OCI-LY1 (cell line): ENCODE results near the gene NELFE.

Experiments
- H2AFZ ChIP-seq: fragments of 200-600 bp; sonication (generic), shearing (Covaris generic); 2 replicates; pipeline ENCODE4 v1.6.0; 2014; ENCODE audit warnings: antibody characterized with exemption, mild to moderate bottlenecking, low read length
- H3F3A ChIP-seq: fragments of 200-600 bp; sonication (generic), shearing (Covaris generic); 2 replicates; pipeline ENCODE4 v1.6.0; 2014; ENCODE audit warnings: mild to moderate bottlenecking, antibody characterized with exemption, low read length, moderate library complexity; ENCODE audit not compliant: insufficient read depth
- H3K27ac ChIP-seq: fragments of 200-600 bp; sonication (generic); 2 replicates; pipeline ENCODE4 v1.5.1; 2014; ENCODE audit warnings: low read length, mixed run types, mild to moderate bottlenecking, low read depth; ENCODE audit not compliant: poor library complexity, severe bottlenecking
- H3K27me3 ChIP-seq: fragments of 200-600 bp; sonication (generic); 2 replicates; pipeline ENCODE4 v1.6.0; 2014; ENCODE audit warnings: antibody characterized with exemption, mild to moderate bottlenecking, low read length, moderate library complexity; ENCODE audit not compliant: insufficient read depth
- H3K36me3 ChIP-seq: fragments of 200-600 bp; sonication (generic); 2 replicates; pipeline ENCODE4 v1.6.1; 2014; ENCODE audit warnings: mild to moderate bottlenecking, antibody characterized with exemption, low read length, moderate library complexity, mixed read lengths; ENCODE audit not compliant: insufficient read depth
- H3K4me1 ChIP-seq: fragments of 200-600 bp; sonication (generic); 2 replicates; pipeline ENCODE4 v1.5.1; 2014; ENCODE audit warnings: mild to moderate bottlenecking, low read length, moderate library complexity; ENCODE audit not compliant: insufficient read depth, severe bottlenecking
- H3K4me2 ChIP-seq: fragments of 200-600 bp; sonication (generic), shearing (Covaris generic); 2 replicates; pipeline ENCODE4 v1.6.1; 2014; ENCODE audit warnings: low read length
- H3K4me3 ChIP-seq: fragments of 200-600 bp; sonication (generic); 2 replicates; pipeline ENCODE4 v1.5.1; 2014; ENCODE audit warnings: low read length, low read depth, mild to moderate bottlenecking, mixed read lengths; ENCODE audit not compliant: poor library complexity, severe bottlenecking
- H3K79me2 ChIP-seq: fragments of 200-600 bp; shearing (Covaris generic); 2 replicates; pipeline ENCODE4 v1.6.1; 2016; ENCODE audit warnings: mixed run types, low read length, mixed read lengths; ENCODE audit not compliant: insufficient read depth
- H3K9ac ChIP-seq: fragments of 200-600 bp; sonication (generic), shearing (Covaris generic); 2 replicates; pipeline ENCODE4 v1.6.1; 2014; ENCODE audit warnings: mild to moderate bottlenecking, low read length, mixed read lengths
- H3K9me2 ChIP-seq: fragments of 200-600 bp; sonication (generic), shearing (Covaris generic); 2 replicates; pipeline ENCODE4 v1.6.1; 2014; ENCODE audit warnings: low read depth, mild to moderate bottlenecking, low read length, mixed read lengths
- H3K9me3 ChIP-seq: fragments of 200-600 bp; shearing (Covaris generic); 2 replicates; pipeline ENCODE4 v1.6.1; 2014; ENCODE audit warnings: low read length, mixed read lengths
- H4K20me1 ChIP-seq: fragments of 200-600 bp; sonication (generic), shearing (Covaris generic); 2 replicates; pipeline ENCODE4 v1.6.0; 2016; ENCODE audit warnings: mild to moderate bottlenecking, low read length; ENCODE audit not compliant: insufficient read depth
- CTCF ChIP-seq: fragments of 200-600 bp; sonication (generic), shearing (Covaris generic); IDR thresholded peaks from 2 replicates; pipeline ENCODE4 v1.5.1; 2017; ENCODE audit warnings: mild to moderate bottlenecking, antibody characterized with exemption, low read length, moderate library complexity, mixed read lengths
- EZH2 ChIP-seq: fragments of 200-600 bp; sonication (generic), shearing (Covaris generic); IDR thresholded peaks from 2 replicates; pipeline ENCODE4 v1.8.0; 2017; ENCODE audit warnings: borderline replicate concordance, mixed run types, mild to moderate bottlenecking, antibody characterized with exemption, low read length, moderate library complexity, mixed read lengths

The NELFE gene

GRCh38 chr6:31919624-31920303 is 39.0 kb downstream of the NELFE start:
- Histone ChIP-seq H3K4me2 (no peak overlapping the region), H2AFZ (no peak overlapping the region), H3K4me3 (no peak overlapping the region), H3K9ac (no peak overlapping the region), H3K27me3 (no peaks in the 10 kb centered on the region), H3K4me1 (no peaks in the 10 kb centered on the region), H4K20me1 (no peaks in the 10 kb centered on the region), H3K9me2 (no peaks in the 10 kb centered on the region), H3K9me3 (no peaks in the 10 kb centered on the region), H3K27ac (no peak overlapping the region), H3K79me2 (no peaks in the 10 kb centered on the region), H3F3A (no peaks in the 10 kb centered on the region), H3K36me3 (no peaks in the 10 kb centered on the region)
- TF ChIP-seq CTCF (no peak), EZH2 (no peak)

DNA sequence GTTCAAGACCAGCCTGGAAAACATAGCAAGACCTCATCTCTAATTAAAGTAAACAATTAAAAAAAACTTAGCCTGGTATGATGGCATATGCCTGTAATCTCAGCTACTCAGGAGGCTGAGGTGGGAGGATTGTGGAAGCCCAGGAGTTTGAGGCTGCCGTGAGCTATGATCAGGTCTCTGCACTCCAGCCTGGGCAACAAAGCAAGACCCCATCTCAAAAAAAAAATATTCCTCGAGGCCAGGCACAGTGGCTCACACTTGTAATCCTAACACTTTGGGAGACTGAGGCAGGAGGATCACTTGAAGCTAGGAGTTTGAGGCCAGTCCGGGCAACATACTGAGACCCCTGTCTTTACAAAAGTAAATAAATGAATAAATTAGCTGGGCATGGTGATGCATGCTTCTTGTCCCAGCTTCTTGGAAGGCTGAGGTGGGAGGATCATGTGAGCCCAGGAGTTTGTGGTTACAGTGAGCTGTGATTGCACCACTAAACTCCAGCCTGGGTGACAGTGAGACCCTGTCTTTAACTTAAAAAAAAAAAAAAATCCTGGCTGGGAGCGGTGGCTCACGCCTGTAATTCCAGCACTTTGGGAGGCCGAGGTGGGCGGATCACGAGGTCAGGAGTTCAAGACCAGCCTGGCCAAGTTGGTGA is 40.6 kb downstream of the NELFE start:
- Histone ChIP-seq H4K20me1 (no peaks in the 10 kb centered on the region), H3K36me3 (no peaks in the 10 kb centered on the region), H3K4me1 (no peaks in the 10 kb centered on the region), H3K9me2 (no peaks in the 10 kb centered on the region), H3K9ac (no peak overlapping the region), H3K27me3 (no peaks in the 10 kb centered on the region), H3K27ac (no peak overlapping the region), H3K4me2 (no peak overlapping the region), H3K4me3 (no peak overlapping the region), H2AFZ (no peak overlapping the region), H3F3A (no peaks in the 10 kb centered on the region), H3K9me3 (no peaks in the 10 kb centered on the region), H3K79me2 (no peaks in the 10 kb centered on the region)
- no peak for TF ChIP-seq CTCF
- no peak for TF ChIP-seq EZH2

- no peaks in the 10 kb centered on the region for H3K36me3 ChIP-seq
- H4K20me1 ChIP-seq, result no peaks in the 10 kb centered on the region
- no peaks in the 10 kb centered on the region for H3K4me1 ChIP-seq
- H2AFZ ChIP-seq, result no peak overlapping the region
- no peaks in the 10 kb centered on the region for H3F3A ChIP-seq
- H3K9ac ChIP-seq, result no peak overlapping the region
- no peaks in the 10 kb centered on the region for H3K9me2 ChIP-seq
- H3K27ac ChIP-seq, result no peak overlapping the region
- no peaks in the 10 kb centered on the region for H3K27me3 ChIP-seq
- no peaks in the 10 kb centered on the region for H3K9me3 ChIP-seq
- no peak overlapping the region for H3K4me3 ChIP-seq
- H3K4me2 ChIP-seq, result no peak overlapping the region
- TF ChIP-seq CTCF, result no peak
- no peak for TF ChIP-seq EZH2
- no peaks in the 10 kb centered on the region for H3K79me2 ChIP-seq
These were observed 43.0 kb downstream of the NELFE start for GRCh38 chr6:31915756-31916155.
